ENCODE data around the gene FAU.
"Not testable (repeated sequence)": the region's sequence is repeated elsewhere in the genome, so short reads cannot be mapped to it uniquely, and the experiment has no call there.

The FAU gene

DNA sequence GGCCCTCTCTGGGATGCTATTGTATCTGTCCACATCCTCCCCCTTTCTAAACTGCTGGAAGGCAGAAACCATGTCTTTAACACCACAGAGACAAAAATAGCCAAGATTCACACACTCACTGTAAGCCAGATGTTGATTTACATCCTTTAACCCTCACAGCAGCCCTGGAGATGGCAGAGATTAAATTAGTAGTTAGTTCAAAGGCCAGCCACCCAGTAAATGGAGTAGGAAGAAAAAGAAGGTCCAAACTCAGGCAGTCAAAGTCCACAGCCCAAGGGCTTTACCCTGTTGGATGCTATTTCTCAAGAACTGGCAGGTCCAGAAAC lies 2.3 kb downstream of the FAU start:
- DNase-seq, result no peak

- not testable (repeated sequence) for DNase-seq
Measured at GRCh38 chr11:65118891-65119669, 2.9 kb downstream of the FAU start.

- no peak for DNase-seq
Measured at GRCh38 chr11:65118097-65118837, 3.7 kb downstream of the FAU start.

GRCh38 chr11:65117206-65118096 lies 4.5 kb downstream of the FAU start, which contains the start of gene ZNHIT2:
ZNHIT2 (minus strand) TSS chr11:65117701; CDS start chr11:65117653, 48 bp downstream.
- DNase-seq, result peak; percentile 99 to 100

- DNase-seq, result peak in 1 of 2 experiments; percentile 66
Measured at GRCh38 chr11:65116370-65117205, 5.3 kb downstream of the FAU start.

DNA sequence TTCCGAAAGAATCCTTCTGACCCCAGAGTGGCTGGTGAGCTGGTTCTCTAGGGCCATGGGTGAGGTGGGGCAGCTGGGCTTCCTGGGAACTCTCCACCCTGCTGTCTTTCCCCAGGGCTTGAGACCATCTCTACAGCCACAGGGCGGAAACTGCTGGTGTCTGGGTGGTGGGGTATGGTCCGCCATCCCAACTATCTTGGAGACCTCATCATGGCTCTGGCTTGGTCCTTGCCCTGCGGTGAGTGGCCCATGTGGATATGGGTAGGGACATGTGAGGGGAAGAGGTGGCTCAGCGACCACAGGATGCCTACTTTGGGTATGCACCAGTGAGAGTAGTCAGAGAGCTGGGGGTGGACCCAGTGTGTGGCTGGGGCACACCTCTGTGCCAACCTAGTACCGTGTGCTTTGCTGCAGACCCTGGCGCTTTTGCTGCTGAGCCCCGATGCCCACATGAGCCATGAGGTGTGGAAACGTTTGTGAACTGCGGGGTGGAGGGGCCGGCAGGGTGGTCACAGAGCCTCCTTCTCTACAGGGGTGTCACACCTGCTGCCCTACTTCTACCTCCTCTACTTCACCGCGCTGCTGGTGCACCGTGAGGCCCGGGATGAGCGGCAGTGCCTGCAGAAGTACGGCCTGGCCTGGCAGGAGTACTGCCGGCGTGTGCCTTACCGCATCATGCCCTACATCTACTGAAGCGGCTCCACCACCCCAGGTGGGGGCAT lies 6.4 kb downstream of the FAU start:
- DNase-seq, result no peak

DNA sequence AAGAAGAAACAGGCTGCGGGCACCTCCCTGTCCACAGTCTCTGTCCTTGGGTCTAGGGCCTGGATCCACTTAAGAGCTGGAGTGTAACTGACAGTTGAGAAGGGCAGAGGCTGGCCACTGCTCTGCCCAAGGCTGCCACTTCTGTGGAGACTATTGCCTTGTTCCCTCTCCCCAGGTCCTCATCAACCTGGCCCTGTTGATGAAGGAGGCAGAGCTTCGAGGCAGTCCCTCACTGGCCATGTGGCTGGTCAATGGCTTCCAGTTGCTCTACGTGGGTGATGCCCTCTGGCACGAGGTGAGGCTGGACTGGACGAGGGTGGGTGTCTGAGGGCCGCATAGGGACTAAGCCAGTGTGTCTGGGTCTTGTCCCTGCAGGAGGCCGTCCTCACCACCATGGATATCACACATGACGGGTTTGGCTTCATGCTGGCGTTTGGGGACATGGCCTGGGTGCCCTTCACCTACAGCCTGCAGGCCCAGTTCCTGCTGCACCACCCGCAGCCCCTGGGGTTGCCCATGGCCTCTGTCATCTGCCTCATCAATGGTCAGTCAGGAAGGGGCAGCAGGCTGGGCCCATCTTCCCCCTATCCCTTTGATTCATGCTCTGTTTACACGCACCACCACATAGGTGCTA lies 7.3 kb downstream of the FAU start:
- DNase-seq, result no peak

DNA sequence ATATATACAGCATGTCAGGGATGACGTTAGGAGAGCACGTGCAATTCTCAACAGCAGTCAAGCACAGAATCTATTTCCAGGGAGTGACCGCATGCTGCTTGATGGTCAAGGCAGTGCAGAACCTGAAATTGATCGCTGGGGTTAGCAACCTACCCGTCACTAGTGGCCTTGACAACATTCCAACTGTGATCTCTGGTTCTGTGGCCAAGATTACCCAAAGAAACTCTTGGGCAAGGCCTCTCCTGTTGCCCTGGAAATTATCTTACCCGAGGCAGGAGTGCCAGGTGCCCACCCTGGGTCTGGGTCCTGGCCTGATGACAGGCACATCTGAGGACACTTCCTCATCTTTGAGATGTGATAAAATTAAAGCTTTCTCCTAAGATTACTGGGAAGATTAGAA lies 8.1 kb downstream of the FAU start:
- no peak for DNase-seq

- DNase-seq, result peak in 1 of 2 experiments; percentile 55
Measured at GRCh38 chr11:65113361-65113756, 8.6 kb downstream of the FAU start.

GRCh38 chr11:65112546-65113360 lies 9.2 kb downstream of the FAU start:
- DNase-seq, result peak in 1 of 2 experiments; percentile 85

- peak; percentile 94 to 99 for DNase-seq
Measured at GRCh38 chr11:65111744-65112545, 10.0 kb downstream of the FAU start, which contains the start of gene TM7SF2. TM7SF2 (plus strand) TSS chr11:65111872; CDS start chr11:65112016, 144 bp downstream.

- no peak for DNase-seq
Measured at GRCh38 chr11:65111159-65111743, 10.7 kb downstream of the FAU start.

DNA sequence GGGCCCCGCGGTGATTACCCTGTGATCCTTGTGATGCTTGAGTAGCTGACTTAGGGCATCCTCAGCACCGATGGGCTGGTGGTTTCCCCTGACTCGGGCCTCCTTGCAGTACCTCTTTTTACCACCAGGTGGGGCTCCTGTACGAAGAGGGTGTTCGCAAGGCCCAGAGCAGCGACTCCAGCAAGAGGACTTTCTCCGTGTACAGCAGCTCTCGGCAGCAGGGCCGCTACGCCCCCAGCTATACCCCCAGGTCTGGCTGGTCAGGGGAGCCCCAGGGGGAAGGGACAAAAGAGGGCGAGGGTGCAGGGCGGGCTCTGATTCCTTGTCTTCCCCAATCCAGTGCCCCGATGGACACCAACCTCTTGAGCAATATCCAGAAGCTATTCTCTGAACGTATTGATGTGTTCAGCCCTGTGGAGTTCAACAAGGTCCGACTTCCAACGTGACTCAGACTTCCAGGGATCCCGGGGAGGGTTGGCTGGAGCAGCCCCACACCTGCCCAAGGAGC lies 11.5 kb downstream of the FAU start:
- peak; percentile 73 to 92 for DNase-seq

GRCh38 chr11:65109231-65110198 lies 12.4 kb downstream of the FAU start:
- no peak for DNase-seq

DNA sequence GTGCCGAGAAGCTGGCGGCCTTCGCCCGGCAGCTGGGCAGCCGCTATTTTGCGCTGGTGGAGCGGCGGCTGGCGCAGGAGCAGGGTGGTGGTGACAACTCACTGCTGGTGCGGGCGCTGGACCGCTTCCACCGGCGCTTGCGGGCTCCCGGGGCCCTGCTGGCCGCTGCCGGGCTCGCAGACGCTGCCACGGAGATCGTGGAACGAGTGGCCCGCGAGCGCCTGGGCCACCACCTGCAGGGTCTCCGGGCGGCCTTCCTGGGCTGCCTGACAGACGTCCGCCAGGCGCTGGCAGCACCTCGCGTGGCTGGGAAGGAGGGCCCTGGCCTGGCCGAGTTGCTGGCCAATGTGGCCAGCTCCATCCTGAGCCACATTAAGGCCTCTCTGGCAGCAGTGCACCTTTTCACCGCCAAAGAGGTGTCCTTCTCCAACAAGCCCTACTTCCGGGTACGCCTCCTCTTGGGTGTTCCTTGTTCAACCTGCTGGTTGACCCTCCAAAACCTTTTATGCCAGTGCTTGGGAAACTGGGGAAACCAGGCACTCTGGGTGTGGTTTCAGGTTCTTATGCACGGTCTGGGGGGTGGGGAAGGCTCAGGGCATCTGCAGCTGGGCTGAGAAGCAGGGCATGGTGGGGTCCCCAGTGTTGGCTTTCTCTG lies 13.3 kb downstream of the FAU start:
- no peak for DNase-seq

GRCh38 chr11:65107751-65108468 lies 14.0 kb downstream of the FAU start:
- DNase-seq, result no peak

Data from NCI-H526 (cell line).